ENCODE data around the gene CTSK.
"Not testable (repeated sequence)": the region's sequence is repeated elsewhere in the genome, so short reads cannot be mapped to it uniquely, and the experiment has no call there.

CTSK gene

GRCh38 chr1:150805899-150806298 is 2.2 kb downstream of the CTSK start:
- no peak for DNase-seq (ENCODE audit: low spot score)

DNA sequence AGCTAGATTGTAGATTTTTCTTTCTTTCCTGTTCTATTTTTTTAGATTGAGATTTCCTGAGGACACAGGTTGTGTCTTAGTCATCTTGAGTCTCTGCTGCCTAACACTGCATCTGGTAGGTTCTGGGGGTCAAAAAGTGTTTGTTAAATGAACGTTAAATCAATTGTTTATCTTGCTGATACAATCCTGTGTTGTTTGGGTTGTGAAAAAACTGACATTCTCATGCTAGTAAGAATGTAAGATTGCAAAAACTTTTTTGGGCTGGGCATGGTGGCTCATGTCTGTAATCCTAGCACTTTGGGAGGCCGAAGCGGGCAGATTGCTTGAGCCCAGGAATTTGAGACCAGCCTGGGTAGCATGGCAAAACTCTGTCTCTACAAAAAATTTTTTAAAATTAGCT is 3.4 kb downstream of the CTSK start:
- DNase-seq (ENCODE audit: low spot score): no peak

GRCh38 chr1:150799089-150799488 is 9.0 kb downstream of the CTSK start:
- DNase-seq (ENCODE audit: low spot score): no peak

DNA sequence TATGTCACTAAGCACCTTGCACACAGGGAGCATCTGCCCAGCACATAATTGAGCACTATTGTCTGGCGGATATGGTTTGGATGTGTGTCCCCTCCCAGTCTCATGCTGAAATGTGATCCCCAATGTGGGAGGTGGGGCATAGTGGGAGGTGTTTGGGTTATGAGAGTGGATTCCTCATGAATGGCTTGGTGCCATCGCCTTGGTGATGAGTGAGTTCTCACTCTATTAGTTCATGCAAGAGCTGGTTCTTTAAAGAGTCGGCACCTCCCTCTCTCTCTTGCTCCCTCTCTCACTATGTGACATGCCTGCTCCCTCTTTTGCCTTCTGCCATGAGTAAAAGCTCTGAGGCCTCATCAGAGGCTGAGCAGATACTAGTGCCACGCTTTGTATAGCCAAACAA is 9.5 kb downstream of the CTSK start:
- no peak for DNase-seq (ENCODE audit: low spot score)

DNA sequence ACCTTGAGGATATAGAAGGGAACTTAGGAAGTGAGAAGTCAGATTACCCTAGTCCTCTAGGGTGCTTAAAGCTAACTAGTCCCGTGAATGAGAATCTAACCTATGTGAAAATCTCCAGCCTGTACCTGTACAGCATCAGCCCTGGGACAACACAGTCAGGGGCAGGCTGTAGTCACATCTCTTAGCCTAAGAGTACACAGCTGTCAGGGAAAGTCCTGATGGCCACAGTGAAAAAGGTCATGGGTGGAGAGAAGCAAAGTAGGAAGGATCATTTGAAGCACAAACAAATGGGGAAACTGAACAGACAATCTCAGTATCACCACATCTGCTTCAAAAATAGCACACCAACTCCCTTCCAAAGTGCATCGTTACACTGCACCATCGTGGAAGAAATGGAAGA is 11.7 kb downstream of the CTSK start:
- DNase-seq (ENCODE audit: low spot score): no peak

- not testable (repeated sequence) for DNase-seq (ENCODE audit: low spot score)
Observed at GRCh38 chr1:150793778-150794177, 14.3 kb downstream of the CTSK start.

DNA sequence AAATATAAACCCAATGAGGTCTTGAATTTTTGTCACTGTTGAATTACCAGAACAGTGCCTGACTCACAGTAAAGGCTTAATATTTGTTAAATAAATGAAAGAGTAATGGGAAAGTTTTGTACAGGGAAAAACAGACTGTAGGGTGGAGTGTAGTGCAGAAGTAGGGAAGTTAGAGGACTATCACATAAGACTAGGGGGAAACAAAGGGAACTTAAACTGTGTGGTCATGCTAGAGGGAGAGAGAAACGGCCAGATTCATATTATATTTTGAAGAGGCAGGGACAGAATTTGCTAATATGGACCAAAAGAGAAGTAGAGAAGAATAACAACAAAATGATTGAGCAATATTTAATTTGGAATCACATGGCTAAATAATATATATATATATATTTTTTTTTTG is 14.8 kb downstream of the CTSK start:
- no peak for DNase-seq (ENCODE audit: low spot score)

DNA sequence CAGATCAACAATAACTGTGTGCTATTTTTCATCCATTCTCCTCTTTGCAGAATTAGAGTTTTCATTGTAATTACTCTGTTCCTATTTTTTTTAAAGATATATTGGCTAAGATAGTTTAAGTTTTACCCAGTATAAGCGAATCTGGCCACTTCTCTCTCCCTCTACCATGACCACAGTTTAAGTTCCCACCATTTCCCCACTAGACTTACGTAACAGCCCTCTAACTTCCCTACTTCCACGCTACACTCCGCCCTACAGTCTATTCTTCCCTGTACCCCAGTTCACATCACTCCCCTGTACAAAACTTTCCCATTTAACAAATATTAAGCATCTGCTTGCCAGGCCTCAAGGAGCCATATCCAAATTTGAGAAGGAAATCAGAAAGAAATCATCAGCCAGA is 16.5 kb downstream of the CTSK start:
- DNase-seq (ENCODE audit: low spot score): no peak

DNA sequence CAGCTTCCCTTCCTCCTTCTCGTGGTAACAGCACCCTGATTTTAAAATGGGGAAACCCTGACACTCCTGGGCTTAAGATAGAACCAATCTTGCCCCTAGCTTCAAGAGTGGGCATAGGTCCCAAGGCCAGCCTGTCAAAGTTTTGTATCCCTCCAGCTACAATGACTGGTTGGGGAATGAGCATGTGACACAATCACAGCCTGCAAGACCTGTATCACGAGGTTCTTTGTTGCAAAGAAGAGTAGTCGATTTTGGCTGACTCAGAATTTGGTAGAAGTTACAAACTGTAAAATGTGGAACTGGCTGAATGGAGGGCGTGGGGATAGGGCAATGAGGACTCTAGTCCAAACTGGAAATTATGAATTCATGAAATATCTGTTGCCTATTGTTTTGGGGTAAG is 18.7 kb downstream of the CTSK start:
- no peak for DNase-seq (ENCODE audit: low spot score)

DNA sequence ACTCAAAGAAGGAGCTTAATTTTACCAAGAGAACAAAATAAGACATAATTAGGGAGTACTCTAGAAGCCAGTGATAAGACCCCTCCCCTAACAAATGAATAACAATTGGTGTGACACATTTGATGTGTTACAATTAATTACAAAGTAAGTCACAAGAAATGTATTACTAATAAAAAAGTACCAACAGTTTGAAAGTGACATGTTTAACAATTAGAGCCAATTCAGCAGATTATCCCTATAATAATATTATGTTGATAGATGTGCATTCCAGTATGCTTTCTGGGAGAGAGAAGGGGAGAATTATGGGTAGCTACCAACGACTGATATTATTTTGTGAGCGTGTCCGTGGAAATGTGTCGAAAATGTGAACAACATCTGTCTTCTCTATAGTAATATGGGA is 19.1 kb downstream of the CTSK start:
- no peak for DNase-seq (ENCODE audit: low spot score)

DNA sequence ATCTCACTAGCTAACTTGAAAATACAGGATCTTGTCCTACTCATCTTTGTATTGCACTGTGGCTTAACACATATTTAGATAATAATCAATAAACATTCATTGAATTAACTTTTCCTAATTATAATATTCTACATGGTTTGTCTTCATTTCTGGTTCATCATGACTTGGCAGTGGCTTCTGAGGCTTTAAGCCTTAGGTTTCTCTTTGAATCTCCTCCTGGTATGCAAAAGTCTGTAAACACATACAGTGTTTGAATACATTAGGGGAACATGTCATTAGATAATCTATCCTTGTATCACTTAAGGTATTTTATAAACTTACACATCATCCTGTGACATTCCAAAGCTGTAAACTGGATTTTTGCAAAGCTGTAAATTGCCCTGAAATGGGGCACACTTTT is 20.6 kb downstream of the CTSK start:
- DNase-seq (ENCODE audit: low spot score): no peak

GRCh38 chr1:150780510-150780909 is 27.6 kb downstream of the CTSK start:
- no peak for DNase-seq (ENCODE audit: low spot score)

- DNase-seq (ENCODE audit: low spot score): no peak
Observed at GRCh38 chr1:150778409-150778808, 29.7 kb downstream of the CTSK start.

DNA sequence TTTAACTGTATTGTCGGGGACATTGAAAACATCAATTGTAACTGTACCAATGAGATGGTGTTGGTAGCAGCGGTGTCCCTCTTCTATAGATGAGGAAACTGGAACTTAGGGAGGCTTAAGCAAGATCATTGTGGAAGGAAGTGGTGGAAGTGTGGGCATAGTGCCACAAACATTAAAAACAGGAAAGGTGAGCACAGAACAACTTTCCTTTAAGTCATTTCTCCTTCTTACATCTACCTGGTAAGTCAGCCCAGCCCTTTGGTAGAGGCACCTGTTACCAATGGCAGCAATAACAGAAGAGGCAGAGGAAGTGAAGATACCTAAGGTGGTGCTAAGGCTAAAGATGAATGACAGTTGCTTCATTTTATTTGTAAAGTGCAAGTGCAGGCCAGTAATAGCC is 30.5 kb downstream of the CTSK start:
- DNase-seq (ENCODE audit: low spot score): no peak

DNA sequence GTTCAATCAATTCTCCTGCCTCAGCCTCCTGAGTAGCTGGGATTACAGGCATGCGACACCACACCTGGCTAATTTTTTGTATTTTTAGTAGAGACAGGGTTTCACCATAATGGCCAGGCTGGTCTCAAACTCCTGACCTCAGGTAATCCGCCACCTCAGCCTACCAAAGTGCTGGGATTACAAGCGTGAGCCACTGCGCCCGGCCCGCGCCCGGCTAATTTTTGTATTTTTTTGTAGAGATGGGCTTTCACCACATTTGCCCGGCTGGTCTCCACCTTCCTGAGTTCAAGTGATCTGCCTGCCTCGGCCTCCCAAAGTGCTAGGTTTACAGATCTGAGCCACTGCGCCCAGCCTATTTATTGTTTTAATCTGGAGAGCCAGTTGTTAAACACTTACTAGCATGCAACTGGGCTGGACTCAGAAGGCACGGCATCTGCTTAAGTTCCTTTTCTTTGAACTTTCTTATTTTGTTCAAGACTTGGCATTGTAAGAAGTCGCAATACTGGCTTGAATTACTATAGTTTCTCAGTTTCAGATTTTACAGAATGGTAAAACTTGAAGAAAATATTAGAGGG is 32.0 kb downstream of the CTSK start:
- DNase-seq (ENCODE audit: low spot score): not testable (repeated sequence)

GRCh38 chr1:150775276-150775675 is 32.8 kb downstream of the CTSK start:
- no peak for DNase-seq (ENCODE audit: low spot score)

GRCh38 chr1:150772326-150772725 is 35.7 kb downstream of the CTSK start:
- DNase-seq (ENCODE audit: low spot score): no peak

- DNase-seq (ENCODE audit: low spot score): not testable (repeated sequence)
Observed at GRCh38 chr1:150767704-150768103, 40.4 kb downstream of the CTSK start.

GRCh38 chr1:150765977-150766301 is 42.1 kb downstream of the CTSK start:
- DNase-seq (ENCODE audit: low spot score): not testable (repeated sequence)

DNA sequence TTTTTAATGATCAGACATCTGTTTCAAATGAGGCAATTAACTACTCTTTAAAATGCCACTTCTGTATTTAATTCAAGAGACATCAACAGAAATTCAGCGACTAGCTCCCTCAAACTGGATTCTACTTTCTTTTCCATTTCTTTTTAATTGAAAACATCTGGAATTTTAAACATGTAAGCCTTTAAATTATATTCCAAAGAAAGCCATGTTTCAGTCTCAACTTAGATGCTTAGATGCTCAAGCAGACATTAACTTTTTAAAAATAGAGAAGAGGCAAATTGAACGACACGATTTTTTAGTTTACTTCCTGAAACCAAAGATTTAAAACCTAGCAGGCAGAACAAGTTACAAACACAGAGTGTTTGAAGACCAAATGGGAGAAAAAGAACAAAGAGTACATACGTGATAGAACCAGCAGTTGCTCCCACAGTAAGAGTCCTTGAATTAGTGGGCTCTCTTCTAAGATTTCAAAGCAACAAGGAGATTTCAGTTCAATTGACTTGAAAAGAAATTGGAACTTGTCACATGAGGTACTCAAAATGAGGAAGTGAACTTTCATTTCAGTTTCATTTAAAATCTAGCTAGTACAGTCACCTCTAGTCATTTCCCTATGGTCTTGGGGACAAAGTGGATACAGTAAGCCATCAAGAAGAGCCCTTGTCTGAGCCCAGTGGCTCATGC is 42.6 kb downstream of the CTSK start, which contains the start of gene CTSS:
CTSS (minus strand) TSS at position 483 of the 681 bp plus-strand sequence. CDS start 1,015 bp downstream, outside the sequence.
- no peak for DNase-seq (ENCODE audit: low spot score)

DNA sequence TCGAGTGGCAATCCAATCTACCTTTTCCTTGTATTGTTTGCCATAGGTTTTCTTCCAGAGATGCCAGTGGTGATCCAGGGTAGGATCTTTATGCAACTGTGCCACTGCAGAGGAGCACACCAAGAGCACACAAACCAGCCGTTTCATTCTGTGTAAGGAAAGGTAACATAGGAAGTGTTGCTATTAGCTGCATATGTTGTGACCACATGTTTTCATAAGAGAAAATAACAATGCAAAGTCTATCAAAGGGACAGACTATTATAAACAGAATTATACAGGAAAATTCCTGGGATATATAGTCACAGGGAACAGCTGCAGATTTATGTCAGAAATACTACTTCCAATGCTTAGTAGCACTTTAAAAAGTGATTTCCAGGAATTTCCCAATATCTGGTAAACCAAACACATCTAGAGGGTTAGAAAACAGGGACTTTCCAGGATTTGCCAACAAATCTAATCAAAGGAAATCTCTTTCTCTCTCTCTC is 43.4 kb downstream of the CTSK start:
- no peak for DNase-seq (ENCODE audit: low spot score)

GRCh38 chr1:150763018-150763417 is 45.0 kb downstream of the CTSK start:
- DNase-seq (ENCODE audit: low spot score): no peak

GRCh38 chr1:150762552-150762951 is 45.5 kb downstream of the CTSK start:
- no peak for DNase-seq (ENCODE audit: low spot score)

DNA sequence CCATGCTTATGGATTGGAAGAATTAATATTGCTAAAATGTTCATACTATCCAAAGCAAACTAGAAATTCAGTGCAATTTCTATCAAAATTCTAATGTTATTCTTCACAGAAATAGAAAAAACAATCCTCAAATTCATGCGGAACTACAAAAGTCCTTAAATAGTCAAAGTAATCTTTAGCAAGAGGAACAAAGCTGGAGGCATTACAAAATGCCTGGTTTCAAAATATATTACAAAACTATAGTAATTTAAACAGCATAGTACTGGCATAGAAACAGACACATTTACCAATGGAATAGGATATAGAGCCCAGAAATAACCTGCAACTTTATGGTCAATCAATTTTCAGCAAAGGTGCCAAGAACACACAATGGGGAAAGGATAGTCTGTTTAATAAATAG is 46.3 kb downstream of the CTSK start:
- no peak for DNase-seq (ENCODE audit: low spot score)

All from iPS-NIHi11 (cell line).